GM23338 (cell line): ENCODE results near the gene MYO9B. TPM values are rescaled to one million over a fixed set of nuclear protein-coding genes. Genes with fewer than 3 reads are reported as not detected.

Source experiments
- ATAC-seq: fragments of 200-7000 bp; cut with Tn5 transposase; 3 replicates; pipeline ENCODE4 v1.9.1; 2020
- DNase-seq: peaks from one replicate; pipeline ENCODE4 v3.0.0-alpha.2; 2015; ENCODE audit warnings: low spot score
- H2AFZ ChIP-seq: fragments of 200-600 bp; sonication (generic); 2 replicates; pipeline ENCODE4 v1.8.0; 2016; ENCODE audit warnings: antibody characterized with exemption, mild to moderate bottlenecking, moderate library complexity
- H3F3A ChIP-seq: fragments of 200-600 bp; sonication (generic); replicated peaks from 2 replicates; pipeline ENCODE4 v1.8.0; 2017; ENCODE audit warnings: antibody characterized with exemption, mixed run types, low read depth
- H3K27ac ChIP-seq: fragments of 200-600 bp; sonication (generic); 2 replicates; pipeline ENCODE4 v1.6.1; 2016; ENCODE audit warnings: low read depth
- H3K27me3 ChIP-seq: fragments of 200-600 bp; sonication (generic); 2 replicates; pipeline ENCODE4 v1.8.0; 2016; ENCODE audit warnings: mild to moderate bottlenecking, mixed run types, moderate library complexity; ENCODE audit not compliant: insufficient read depth
- H3K36me3 ChIP-seq: fragments of 200-600 bp; sonication (generic); 2 replicates; pipeline ENCODE4 v1.8.0; 2016; ENCODE audit warnings: mild to moderate bottlenecking; ENCODE audit not compliant: insufficient read depth
- H3K4me1 ChIP-seq: fragments of 200-600 bp; sonication (generic); 2 replicates; pipeline ENCODE4 v1.8.0; 2016; ENCODE audit warnings: mild to moderate bottlenecking, moderate library complexity; ENCODE audit not compliant: insufficient read depth
- H3K4me2 ChIP-seq: fragments of 200-600 bp; sonication (generic); 2 replicates; pipeline ENCODE4 v1.7.1; 2017; ENCODE audit warnings: mixed run types
- H3K4me3 ChIP-seq: fragments of 200-600 bp; sonication (generic); 2 replicates; pipeline ENCODE4 v1.6.1; 2016; ENCODE audit warnings: mixed run types
- H3K79me2 ChIP-seq: fragments of 200-600 bp; sonication (generic); replicated peaks from 2 replicates; pipeline ENCODE4 v1.8.0; 2017; ENCODE audit warnings: mild to moderate bottlenecking; ENCODE audit not compliant: insufficient read depth
- H3K9me2 ChIP-seq: fragments of 200-600 bp; sonication (generic); 2 replicates; pipeline ENCODE4 v1.8.0; 2017; ENCODE audit not compliant: insufficient read depth
- H4K20me1 ChIP-seq: fragments of 200-600 bp; sonication (generic); replicated peaks from 2 replicates; pipeline ENCODE4 v1.8.0; 2017; ENCODE audit warnings: mild to moderate bottlenecking; ENCODE audit not compliant: insufficient read depth
- H3K27ac Mint-ChIP-seq: 2 replicates; pipeline ENCODE4 v1.8.0; 2020; ENCODE audit warnings: inconsistent platforms, mild to moderate bottlenecking, moderate library complexity, mixed read lengths
- H3K27me3 Mint-ChIP-seq: 3 replicates; pipeline ENCODE4 v1.8.0; 2022; ENCODE audit warnings: low read depth, mild to moderate bottlenecking, moderate library complexity, mixed read lengths, inconsistent platforms; ENCODE audit not compliant: insufficient read depth, poor library complexity
- H3K36me3 Mint-ChIP-seq: 3 replicates; pipeline ENCODE4 v1.8.0; 2021; ENCODE audit warnings: low read depth, mild to moderate bottlenecking, inconsistent platforms, moderate library complexity, mixed read lengths
- H3K4me1 Mint-ChIP-seq: 3 replicates; pipeline ENCODE4 v1.8.0; 2020; ENCODE audit warnings: mild to moderate bottlenecking, inconsistent platforms, mixed read lengths
- H3K4me3 Mint-ChIP-seq: 3 replicates; pipeline ENCODE4 v1.8.0; 2021; ENCODE audit warnings: moderate library complexity, mild to moderate bottlenecking, inconsistent platforms, mixed read lengths
- H3K9me3 Mint-ChIP-seq: 3 replicates; pipeline ENCODE4 v1.8.0; 2020; ENCODE audit warnings: moderate library complexity, mild to moderate bottlenecking, inconsistent platforms, mixed read lengths
- CREB1 ChIP-seq: fragments of 250-450 bp; sonication (Bioruptor Pico); IDR thresholded peaks from 2 replicates; pipeline ENCODE4 v1.5.0; 2020; ENCODE audit warnings: low read depth, mild to moderate bottlenecking, moderate library complexity
- EZH2 ChIP-seq: fragments of 200-600 bp; sonication (generic); IDR thresholded peaks from one replicate; pipeline ENCODE4 v1.8.0; 2017; ENCODE audit warnings: antibody characterized with exemption, mild to moderate bottlenecking, low read depth; ENCODE audit not compliant: unreplicated experiment
- EZH2phosphoT487 ChIP-seq: fragments of 200-600 bp; sonication (generic); IDR thresholded peaks from one replicate; pipeline ENCODE4 v1.8.1; 2018; ENCODE audit warnings: antibody characterized with exemption; ENCODE audit not compliant: unreplicated experiment
- JUNB ChIP-seq: IDR thresholded peaks from one replicate; pipeline ENCODE4 v1.6.1; 2016; ENCODE audit warnings: antibody characterized with exemption; ENCODE audit not compliant: unreplicated experiment
- NANOG ChIP-seq: IDR thresholded peaks from 2 replicates; pipeline ENCODE4 v1.6.1; 2016; ENCODE audit warnings: antibody characterized with exemption, borderline replicate concordance
- POLR2AphosphoS5 ChIP-seq: IDR thresholded peaks from 2 replicates; pipeline ENCODE4 v1.6.1; 2016; ENCODE audit warnings: antibody characterized with exemption, low read depth
- STAT1 ChIP-seq: IDR thresholded peaks from one replicate; pipeline ENCODE4 v1.6.1; 2016; ENCODE audit warnings: antibody characterized with exemption; ENCODE audit not compliant: unreplicated experiment
- ZNF114 ChIP-seq: fragments of 250-450 bp; sonication (Bioruptor Pico); IDR thresholded peaks from 2 replicates; pipeline ENCODE4 v1.5.0; 2020; ENCODE audit warnings: mild to moderate bottlenecking, moderate library complexity
- ZNF331 ChIP-seq: fragments of 250-450 bp; sonication (Bioruptor Pico); IDR thresholded peaks from 2 replicates; pipeline ENCODE4 v1.5.0; 2020; ENCODE audit warnings: low read depth, mild to moderate bottlenecking, moderate library complexity
- polyA plus RNA-seq: library from polyadenylated mRNA; unstranded; fragments of >200 nt; fragmentation: Nextera tagmentation; extraction: Ambion mirVana; gene quantifications from 2 replicates; pipeline ENCODE4 v1.2.1, GENCODE V29; 2016
- total RNA-seq: library from RNA; depleted of rRNA; stranded (reverse); fragments of >200 nt; shearing (Covaris generic); gene quantifications from 2 replicates; pipeline ENCODE4 v1.2.3, GENCODE V29; 2014
- TF ChIP-seq, protein P1 (sequence below): IDR thresholded peaks from 2 replicates; pipeline ENCODE4 v1.6.1; 2016; ENCODE audit warnings: antibody characterized with exemption
- TF ChIP-seq, protein P2 (sequence below), 2 experiments: fragments of 200-600 bp in 1 of 2; sonication (generic) in 1 of 2; conservative IDR thresholded peaks; 2 replicates each; pipeline versions ENCODE4 v1.5.1 to v1.6.1; 2016 to 2017; ENCODE audit warnings: antibody characterized with exemption in 2 of 2, low read depth in 2 of 2, mild to moderate bottlenecking in 2 of 2, moderate library complexity in 1 of 2
- TF ChIP-seq, protein P3 (sequence below): fragments of 250-450 bp; sonication (Bioruptor Pico); IDR thresholded peaks from 2 replicates; pipeline ENCODE4 v1.5.0; 2020; ENCODE audit warnings: mild to moderate bottlenecking, moderate library complexity
- TF ChIP-seq, protein P4 (sequence below): IDR thresholded peaks from one replicate; pipeline ENCODE4 v1.6.1; 2018; ENCODE audit warnings: antibody characterized with exemption; ENCODE audit not compliant: unreplicated experiment

Gene MYO9B
- total and polyA plus RNA-seq, 2 experiments from 2014 or later: 28.7 to 61.3 TPM

DNA sequence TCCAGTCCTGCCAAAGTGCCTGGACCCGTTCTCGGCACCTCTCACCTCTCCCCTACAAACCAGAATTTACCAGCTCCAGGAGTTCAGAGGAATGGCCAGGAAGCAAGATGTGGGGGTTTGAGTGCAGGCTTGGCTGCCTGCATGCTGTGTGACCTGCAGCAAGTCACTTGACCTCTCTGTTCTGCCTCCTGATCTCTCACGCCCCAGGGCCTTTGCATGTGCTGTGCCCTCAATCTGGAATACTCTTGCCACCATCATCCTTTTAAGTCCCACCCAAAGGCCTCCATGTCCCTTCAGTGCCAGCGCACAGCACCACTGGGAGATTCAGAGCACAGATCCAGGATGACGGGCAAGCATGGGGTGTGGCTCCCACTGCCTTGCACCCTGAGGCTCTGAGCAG lies 43.4 kb downstream of the MYO9B start:
- Histone ChIP-seq H3K9me2 (no peaks in the 10 kb centered on the region), H3K79me2 (peaks cover 10% of the 10 kb centered on the region; the same call in 1 of the 2 replicates), H3K27ac (no peak overlapping the region), H3K4me1 (peaks cover 15% of the 10 kb centered on the region), H2AFZ (no peak overlapping the region), H3K36me3 (no peaks in the 10 kb centered on the region), H3F3A (peaks cover 8% of the 10 kb centered on the region), H3K27me3 (no peaks in the 10 kb centered on the region), H3K4me2 (no peak overlapping the region), H4K20me1 (peaks cover 5% of the 10 kb centered on the region), H3K4me3 (no peak overlapping the region)
- no peaks in the 10 kb centered on the region for H3K9me3 Mint-ChIP-seq
- H3K36me3 Mint-ChIP-seq: peaks cover 7% of the 10 kb centered on the region
- H3K4me1 Mint-ChIP-seq: peaks cover 40% of the 10 kb centered on the region
- TF ChIP-seq NANOG: no peak
- TF ChIP-seq ZNF114 (CRISPR knock-in tag): no peak
- TF ChIP-seq, protein P1, sequence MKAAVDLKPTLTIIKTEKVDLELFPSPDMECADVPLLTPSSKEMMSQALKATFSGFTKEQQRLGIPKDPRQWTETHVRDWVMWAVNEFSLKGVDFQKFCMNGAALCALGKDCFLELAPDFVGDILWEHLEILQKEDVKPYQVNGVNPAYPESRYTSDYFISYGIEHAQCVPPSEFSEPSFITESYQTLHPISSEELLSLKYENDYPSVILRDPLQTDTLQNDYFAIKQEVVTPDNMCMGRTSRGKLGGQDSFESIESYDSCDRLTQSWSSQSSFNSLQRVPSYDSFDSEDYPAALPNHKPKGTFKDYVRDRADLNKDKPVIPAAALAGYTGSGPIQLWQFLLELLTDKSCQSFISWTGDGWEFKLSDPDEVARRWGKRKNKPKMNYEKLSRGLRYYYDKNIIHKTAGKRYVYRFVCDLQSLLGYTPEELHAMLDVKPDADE: no peak
- TF ChIP-seq EZH2: no peak
- TF ChIP-seq CREB1: no peak
- no peak for TF ChIP-seq STAT1
- TF ChIP-seq, protein P2, sequence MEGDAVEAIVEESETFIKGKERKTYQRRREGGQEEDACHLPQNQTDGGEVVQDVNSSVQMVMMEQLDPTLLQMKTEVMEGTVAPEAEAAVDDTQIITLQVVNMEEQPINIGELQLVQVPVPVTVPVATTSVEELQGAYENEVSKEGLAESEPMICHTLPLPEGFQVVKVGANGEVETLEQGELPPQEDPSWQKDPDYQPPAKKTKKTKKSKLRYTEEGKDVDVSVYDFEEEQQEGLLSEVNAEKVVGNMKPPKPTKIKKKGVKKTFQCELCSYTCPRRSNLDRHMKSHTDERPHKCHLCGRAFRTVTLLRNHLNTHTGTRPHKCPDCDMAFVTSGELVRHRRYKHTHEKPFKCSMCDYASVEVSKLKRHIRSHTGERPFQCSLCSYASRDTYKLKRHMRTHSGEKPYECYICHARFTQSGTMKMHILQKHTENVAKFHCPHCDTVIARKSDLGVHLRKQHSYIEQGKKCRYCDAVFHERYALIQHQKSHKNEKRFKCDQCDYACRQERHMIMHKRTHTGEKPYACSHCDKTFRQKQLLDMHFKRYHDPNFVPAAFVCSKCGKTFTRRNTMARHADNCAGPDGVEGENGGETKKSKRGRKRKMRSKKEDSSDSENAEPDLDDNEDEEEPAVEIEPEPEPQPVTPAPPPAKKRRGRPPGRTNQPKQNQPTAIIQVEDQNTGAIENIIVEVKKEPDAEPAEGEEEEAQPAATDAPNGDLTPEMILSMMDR (conservative IDR thresholded peaks at IDR 0.05; ENCODE audit: low read depth in 2 of 2): no peak
- TF ChIP-seq, protein P3, sequence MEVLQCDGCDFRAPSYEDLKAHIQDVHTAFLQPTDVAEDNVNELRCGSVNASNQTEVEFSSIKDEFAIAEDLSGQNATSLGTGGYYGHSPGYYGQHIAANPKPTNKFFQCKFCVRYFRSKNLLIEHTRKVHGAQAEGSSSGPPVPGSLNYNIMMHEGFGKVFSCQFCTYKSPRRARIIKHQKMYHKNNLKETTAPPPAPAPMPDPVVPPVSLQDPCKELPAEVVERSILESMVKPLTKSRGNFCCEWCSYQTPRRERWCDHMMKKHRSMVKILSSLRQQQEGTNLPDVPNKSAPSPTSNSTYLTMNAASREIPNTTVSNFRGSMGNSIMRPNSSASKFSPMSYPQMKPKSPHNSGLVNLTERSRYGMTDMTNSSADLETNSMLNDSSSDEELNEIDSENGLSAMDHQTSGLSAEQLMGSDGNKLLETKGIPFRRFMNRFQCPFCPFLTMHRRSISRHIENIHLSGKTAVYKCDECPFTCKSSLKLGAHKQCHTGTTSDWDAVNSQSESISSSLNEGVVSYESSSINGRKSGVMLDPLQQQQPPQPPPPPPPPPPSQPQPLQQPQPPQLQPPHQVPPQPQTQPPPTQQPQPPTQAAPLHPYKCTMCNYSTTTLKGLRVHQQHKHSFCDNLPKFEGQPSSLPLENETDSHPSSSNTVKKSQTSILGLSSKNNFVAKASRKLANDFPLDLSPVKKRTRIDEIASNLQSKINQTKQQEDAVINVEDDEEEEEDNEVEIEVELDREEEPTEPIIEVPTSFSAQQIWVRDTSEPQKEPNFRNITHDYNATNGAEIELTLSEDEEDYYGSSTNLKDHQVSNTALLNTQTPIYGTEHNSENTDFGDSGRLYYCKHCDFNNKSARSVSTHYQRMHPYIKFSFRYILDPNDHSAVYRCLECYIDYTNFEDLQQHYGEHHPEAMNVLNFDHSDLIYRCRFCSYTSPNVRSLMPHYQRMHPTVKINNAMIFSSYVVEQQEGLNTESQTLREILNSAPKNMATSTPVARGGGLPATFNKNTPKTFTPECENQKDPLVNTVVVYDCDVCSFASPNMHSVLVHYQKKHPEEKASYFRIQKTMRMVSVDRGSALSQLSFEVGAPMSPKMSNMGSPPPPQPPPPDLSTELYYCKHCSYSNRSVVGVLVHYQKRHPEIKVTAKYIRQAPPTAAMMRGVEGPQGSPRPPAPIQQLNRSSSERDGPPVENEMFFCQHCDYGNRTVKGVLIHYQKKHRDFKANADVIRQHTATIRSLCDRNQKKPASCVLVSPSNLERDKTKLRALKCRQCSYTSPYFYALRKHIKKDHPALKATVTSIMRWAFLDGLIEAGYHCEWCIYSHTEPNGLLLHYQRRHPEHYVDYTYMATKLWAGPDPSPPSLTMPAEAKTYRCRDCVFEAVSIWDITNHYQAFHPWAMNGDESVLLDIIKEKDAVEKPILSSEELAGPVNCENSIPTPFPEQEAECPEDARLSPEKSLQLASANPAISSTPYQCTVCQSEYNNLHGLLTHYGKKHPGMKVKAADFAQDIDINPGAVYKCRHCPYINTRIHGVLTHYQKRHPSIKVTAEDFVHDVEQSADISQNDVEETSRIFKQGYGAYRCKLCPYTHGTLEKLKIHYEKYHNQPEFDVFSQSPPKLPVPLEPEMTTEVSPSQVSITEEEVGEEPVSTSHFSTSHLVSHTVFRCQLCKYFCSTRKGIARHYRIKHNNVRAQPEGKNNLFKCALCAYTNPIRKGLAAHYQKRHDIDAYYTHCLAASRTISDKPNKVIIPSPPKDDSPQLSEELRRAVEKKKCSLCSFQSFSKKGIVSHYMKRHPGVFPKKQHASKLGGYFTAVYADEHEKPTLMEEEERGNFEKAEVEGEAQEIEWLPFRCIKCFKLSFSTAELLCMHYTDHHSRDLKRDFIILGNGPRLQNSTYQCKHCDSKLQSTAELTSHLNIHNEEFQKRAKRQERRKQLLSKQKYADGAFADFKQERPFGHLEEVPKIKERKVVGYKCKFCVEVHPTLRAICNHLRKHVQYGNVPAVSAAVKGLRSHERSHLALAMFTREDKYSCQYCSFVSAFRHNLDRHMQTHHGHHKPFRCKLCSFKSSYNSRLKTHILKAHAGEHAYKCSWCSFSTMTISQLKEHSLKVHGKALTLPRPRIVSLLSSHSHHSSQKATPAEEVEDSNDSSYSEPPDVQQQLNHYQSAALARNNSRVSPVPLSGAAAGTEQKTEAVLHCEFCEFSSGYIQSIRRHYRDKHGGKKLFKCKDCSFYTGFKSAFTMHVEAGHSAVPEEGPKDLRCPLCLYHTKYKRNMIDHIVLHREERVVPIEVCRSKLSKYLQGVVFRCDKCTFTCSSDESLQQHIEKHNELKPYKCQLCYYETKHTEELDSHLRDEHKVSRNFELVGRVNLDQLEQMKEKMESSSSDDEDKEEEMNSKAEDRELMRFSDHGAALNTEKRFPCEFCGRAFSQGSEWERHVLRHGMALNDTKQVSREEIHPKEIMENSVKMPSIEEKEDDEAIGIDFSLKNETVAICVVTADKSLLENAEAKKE (CRISPR knock-in tag): no peak
- no peak for TF ChIP-seq EZH2phosphoT487
- no peak for TF ChIP-seq POLR2AphosphoS5
- TF ChIP-seq JUNB: no peak
- TF ChIP-seq, protein P4, sequence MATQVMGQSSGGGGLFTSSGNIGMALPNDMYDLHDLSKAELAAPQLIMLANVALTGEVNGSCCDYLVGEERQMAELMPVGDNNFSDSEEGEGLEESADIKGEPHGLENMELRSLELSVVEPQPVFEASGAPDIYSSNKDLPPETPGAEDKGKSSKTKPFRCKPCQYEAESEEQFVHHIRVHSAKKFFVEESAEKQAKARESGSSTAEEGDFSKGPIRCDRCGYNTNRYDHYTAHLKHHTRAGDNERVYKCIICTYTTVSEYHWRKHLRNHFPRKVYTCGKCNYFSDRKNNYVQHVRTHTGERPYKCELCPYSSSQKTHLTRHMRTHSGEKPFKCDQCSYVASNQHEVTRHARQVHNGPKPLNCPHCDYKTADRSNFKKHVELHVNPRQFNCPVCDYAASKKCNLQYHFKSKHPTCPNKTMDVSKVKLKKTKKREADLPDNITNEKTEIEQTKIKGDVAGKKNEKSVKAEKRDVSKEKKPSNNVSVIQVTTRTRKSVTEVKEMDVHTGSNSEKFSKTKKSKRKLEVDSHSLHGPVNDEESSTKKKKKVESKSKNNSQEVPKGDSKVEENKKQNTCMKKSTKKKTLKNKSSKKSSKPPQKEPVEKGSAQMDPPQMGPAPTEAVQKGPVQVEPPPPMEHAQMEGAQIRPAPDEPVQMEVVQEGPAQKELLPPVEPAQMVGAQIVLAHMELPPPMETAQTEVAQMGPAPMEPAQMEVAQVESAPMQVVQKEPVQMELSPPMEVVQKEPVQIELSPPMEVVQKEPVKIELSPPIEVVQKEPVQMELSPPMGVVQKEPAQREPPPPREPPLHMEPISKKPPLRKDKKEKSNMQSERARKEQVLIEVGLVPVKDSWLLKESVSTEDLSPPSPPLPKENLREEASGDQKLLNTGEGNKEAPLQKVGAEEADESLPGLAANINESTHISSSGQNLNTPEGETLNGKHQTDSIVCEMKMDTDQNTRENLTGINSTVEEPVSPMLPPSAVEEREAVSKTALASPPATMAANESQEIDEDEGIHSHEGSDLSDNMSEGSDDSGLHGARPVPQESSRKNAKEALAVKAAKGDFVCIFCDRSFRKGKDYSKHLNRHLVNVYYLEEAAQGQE: no peak
- TF ChIP-seq ZNF331 (CRISPR knock-in tag): no peak
- no peak for ATAC-seq
- peaks cover 17% of the 10 kb centered on the region for H3K27me3 Mint-ChIP-seq
- no peak overlapping the region for H3K27ac Mint-ChIP-seq
- no peak for DNase-seq
- no peak overlapping the region; the same call in 2 of the 3 replicates for H3K4me3 Mint-ChIP-seq
